ENCODE measurements around the gene TGM3.

DNA sequence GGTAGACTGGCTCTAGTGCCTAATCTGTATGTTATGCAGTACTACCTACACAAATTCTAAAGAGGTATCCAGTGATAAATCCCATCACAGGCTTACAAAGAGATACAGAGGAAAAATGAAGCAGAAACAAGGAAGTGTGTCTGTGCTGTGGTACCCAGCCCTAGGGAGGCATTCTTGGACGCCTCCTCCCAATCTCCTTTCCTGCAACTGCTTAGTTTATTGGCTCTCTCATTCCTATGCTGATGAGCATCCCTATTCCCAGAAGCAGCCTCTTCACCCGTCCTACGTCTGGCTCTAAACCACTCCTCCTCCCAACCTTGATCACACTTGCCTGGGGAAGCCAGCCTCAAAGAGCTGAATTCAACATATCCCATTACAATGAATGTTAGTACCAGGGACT, 50.4 kb downstream of the TGM3 start:
- TF ChIP-seq, protein P1, sequence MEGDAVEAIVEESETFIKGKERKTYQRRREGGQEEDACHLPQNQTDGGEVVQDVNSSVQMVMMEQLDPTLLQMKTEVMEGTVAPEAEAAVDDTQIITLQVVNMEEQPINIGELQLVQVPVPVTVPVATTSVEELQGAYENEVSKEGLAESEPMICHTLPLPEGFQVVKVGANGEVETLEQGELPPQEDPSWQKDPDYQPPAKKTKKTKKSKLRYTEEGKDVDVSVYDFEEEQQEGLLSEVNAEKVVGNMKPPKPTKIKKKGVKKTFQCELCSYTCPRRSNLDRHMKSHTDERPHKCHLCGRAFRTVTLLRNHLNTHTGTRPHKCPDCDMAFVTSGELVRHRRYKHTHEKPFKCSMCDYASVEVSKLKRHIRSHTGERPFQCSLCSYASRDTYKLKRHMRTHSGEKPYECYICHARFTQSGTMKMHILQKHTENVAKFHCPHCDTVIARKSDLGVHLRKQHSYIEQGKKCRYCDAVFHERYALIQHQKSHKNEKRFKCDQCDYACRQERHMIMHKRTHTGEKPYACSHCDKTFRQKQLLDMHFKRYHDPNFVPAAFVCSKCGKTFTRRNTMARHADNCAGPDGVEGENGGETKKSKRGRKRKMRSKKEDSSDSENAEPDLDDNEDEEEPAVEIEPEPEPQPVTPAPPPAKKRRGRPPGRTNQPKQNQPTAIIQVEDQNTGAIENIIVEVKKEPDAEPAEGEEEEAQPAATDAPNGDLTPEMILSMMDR (IDR thresholded peaks at IDR 0.05), result no peak
- no peak for TF ChIP-seq POLR2A (IDR thresholded peaks at IDR 0.05)
